Kidney epithelial cell (primary cell): Measurements from ENCODE around the gene ADRA2B. TPM values are rescaled to one million over a fixed set of nuclear protein-coding genes. Genes with fewer than 3 reads are reported as not detected.
"Not testable (repeated sequence)": the region's sequence is repeated elsewhere in the genome, so short reads cannot be mapped to it uniquely, and the experiment has no call there.

Experiments
- DNase-seq: peaks from one replicate; pipeline ENCODE4 v3.0.0-alpha.2; 2010; ENCODE audit warnings: low read depth
- H3K27me3 ChIP-seq: 2 replicates; pipeline ENCODE4 v1.6.0; 2011; ENCODE audit warnings: low read length; ENCODE audit not compliant: control insufficient read depth, insufficient read depth
- H3K36me3 ChIP-seq: 2 replicates; pipeline ENCODE4 v1.5.1; 2011; ENCODE audit warnings: low read length; ENCODE audit not compliant: control insufficient read depth, insufficient read depth
- H3K4me3 ChIP-seq: 2 replicates; pipeline ENCODE4 v1.5.1; 2011; ENCODE audit warnings: low read depth, mild to moderate bottlenecking, control low read depth, low read length
- CTCF ChIP-seq: IDR thresholded peaks from 2 replicates; pipeline ENCODE4 v1.5.1; 2011; ENCODE audit warnings: mild to moderate bottlenecking, moderate library complexity, low read length, control low read depth, inconsistent platforms; ENCODE audit not compliant: insufficient read depth, poor library complexity, severe bottlenecking
- total RNA-seq: library from RNA; depleted of rRNA; stranded (reverse); fragments of >200 nt; gene quantifications from 2 replicates; pipeline ENCODE4 v1.2.3, GENCODE V29; 2015

ADRA2B gene
- total RNA-seq, 1 donor from 2014 or later = 0.13 TPM

GRCh38 chr2:96065381-96065930, 50.9 kb downstream of the ADRA2B start:
- DNase-seq = no peak
- TF ChIP-seq CTCF = no peak
- Histone ChIP-seq H3K27me3 (no peaks in the 10 kb centered on the region), H3K36me3 (no peaks in the 10 kb centered on the region), H3K4me3 (no peak overlapping the region)

- not testable (repeated sequence) for H3K4me3 ChIP-seq, DNase-seq, H3K27me3 ChIP-seq, H3K36me3 ChIP-seq
These were observed 51.6 kb downstream of the ADRA2B start for GRCh38 chr2:96064760-96065159.

GRCh38 chr2:96064047-96064675, 52.2 kb downstream of the ADRA2B start:
- not testable (repeated sequence) for H3K4me3 ChIP-seq, H3K36me3 ChIP-seq, DNase-seq, H3K27me3 ChIP-seq

GRCh38 chr2:96063116-96063899, 53.1 kb downstream of the ADRA2B start:
- peak; percentile 23 for DNase-seq
- not testable (repeated sequence) for H3K27me3 ChIP-seq, H3K4me3 ChIP-seq, H3K36me3 ChIP-seq

Other genes with a start within 250 kb of the ADRA2B start
- gene ANKRD36C, start 124.7 kb downstream of the ADRA2B start, total RNA-seq = 14.0 and 19.0 TPM in 2 replicates
- 1.3 and 1.6 TPM in 2 replicates for gene GPAT2, start 81.7 kb downstream of the ADRA2B start, total RNA-seq
- not detected in 2 replicates for gene ASTL, start 21.9 kb upstream of the ADRA2B start, total RNA-seq
- gene DUSP2, start 28.9 kb upstream of the ADRA2B start, total RNA-seq = 1.6 and 1.7 TPM in 2 replicates
- 96.1 and 104 TPM in 2 replicates for gene STARD7, start 92.3 kb upstream of the ADRA2B start, total RNA-seq
- 54.9 and 63.5 TPM in 2 replicates for gene TMEM127, start 149.4 kb upstream of the ADRA2B start, total RNA-seq
- 73.7 and 114 TPM in 2 replicates for gene CIAO1, start 149.7 kb upstream of the ADRA2B start, total RNA-seq
- gene SNRNP200, start 189.0 kb upstream of the ADRA2B start, total RNA-seq = 104 and 124 TPM in 2 replicates
- gene ITPRIPL1, start 208.7 kb upstream of the ADRA2B start, total RNA-seq = 5.1 and 5.5 TPM in 2 replicates
- gene NCAPH, start 219.2 kb upstream of the ADRA2B start, total RNA-seq = 3.1 and 4.1 TPM in 2 replicates